Right renal pelvis (tissue), 4 donors: ENCODE data around the gene MAP2. TPM values are rescaled to one million over a fixed set of nuclear protein-coding genes. Genes with fewer than 3 reads are reported as not detected.

Experiments used
- DNase-seq, 4 donors: peaks; one replicate each; pipeline ENCODE4 v3.0.0-alpha.2; 2013; ENCODE audit warnings: low read depth in 4 of 4, low spot score in 3 of 4, missing footprints in 1 of 4
- polyA plus RNA-seq, 4 donors: library from polyadenylated mRNA; unstranded; fragments of 120-200 nt; gene quantifications; one replicate each; pipeline ENCODE4 v1.2.1, GENCODE V29; 2013; ENCODE audit not compliant: insufficient read length in 4 of 4

The MAP2 gene
- polyA plus RNA-seq, 4 donors: 28.8 to 34.6 (median 32.1) TPM

GRCh38 chr2:209772290-209772685 is 348.4 kb downstream of the MAP2 start:
- no peak for DNase-seq

GRCh38 chr2:209773377-209773776 is 349.5 kb downstream of the MAP2 start:
- no peak for DNase-seq
